IPS-18c (cell line): Measurements from ENCODE around the gene LTA4H.

ENCODE experiments used
- H3K4me3 ChIP-seq: 2 replicates; pipeline ENCODE4 v1.7.0; 2013; ENCODE audit warnings: low read depth, mild to moderate bottlenecking, low read length, moderate library complexity; ENCODE audit not compliant: insufficient read depth
- H3K9me3 ChIP-seq: one replicate; pipeline ENCODE4 v1.6.1; 2013; ENCODE audit warnings: mild to moderate bottlenecking, low read length, moderate library complexity; ENCODE audit not compliant: control insufficient read depth, insufficient read depth

LTA4H gene

DNA sequence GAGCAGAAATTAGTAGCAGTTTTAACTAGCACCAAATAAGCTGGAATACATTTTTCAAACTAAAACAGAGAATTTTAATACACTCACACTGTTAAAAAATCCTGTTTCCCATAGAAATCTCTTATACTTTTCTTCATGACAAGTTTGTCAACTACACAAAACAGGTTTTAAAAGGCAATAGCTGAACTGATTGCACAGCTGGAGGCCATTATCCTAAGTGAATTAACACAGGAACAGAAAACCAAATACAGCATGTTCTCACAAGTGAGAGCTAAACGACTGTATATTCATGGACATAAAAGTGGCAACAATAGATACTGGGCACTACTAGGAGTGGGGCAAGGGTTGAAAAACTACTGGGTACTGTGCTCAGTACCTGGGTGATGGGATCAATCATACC, 27.7 kb downstream of the LTA4H start:
- H3K9me3 ChIP-seq: peaks cover 2% of the 10 kb centered on the region
- H3K4me3 ChIP-seq: no peak overlapping the region

DNA sequence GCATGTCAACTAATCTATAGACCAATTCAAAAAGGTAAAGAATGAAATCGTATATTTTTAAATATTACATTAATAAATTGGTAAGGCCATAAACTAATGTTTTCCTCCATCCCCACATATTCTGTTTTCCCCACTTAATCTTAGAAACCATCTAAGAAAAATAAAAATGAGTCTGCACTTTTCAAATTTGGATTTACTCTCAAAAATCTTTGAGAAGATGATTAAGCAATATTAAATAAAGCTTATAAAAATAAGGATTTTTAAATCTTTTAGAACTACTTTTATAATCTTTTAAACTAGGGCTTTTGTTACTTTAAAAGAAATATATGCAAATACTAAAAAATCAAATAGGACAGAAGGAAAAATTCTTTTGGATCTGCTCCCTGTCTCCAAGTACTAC, 28.7 kb downstream of the LTA4H start:
- no peaks in the 10 kb centered on the region for H3K9me3 ChIP-seq
- H3K4me3 ChIP-seq: no peak overlapping the region

DNA sequence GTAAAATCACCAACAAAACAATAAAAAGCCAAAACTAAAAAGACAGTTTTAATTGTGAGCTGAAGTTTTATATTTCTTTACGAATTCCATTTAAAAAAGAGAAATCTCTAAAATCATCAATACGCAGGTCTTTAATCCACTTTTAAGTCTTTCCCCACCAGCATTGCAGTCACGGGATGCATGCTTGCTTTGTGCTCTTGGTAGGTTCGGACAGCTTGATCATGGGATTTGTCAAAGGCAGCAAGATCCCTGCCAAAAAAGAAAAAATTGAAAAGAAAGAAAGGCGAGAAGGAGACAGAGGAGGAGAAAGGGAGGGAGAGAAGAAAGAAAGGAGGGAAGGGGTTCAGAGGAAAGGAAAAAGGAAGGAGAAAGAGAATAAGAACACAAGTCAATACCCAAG, 34.5 kb downstream of the LTA4H start:
- Histone ChIP-seq H3K9me3 (no peaks in the 10 kb centered on the region), H3K4me3 (no peak overlapping the region)

DNA sequence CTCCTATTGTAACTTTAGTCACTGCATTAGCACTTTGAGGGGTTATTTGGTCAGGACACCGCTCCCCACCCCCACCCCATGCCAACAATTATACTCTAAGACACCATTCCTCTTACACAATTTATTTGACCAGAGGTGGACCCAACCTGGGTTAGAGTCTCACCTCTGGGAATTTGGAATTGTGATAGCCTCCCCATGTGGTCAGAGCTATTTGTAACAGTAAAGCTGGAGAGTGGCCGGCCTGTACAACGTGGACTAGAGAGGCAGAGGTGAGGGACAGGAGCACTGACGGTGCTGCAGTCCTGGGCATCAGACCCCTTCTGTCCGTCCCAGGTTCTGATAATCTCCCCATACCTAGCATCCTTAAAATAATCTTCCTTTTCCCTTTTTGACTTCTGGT, 35.9 kb downstream of the LTA4H start:
- H3K4me3 ChIP-seq: no peak overlapping the region

DNA sequence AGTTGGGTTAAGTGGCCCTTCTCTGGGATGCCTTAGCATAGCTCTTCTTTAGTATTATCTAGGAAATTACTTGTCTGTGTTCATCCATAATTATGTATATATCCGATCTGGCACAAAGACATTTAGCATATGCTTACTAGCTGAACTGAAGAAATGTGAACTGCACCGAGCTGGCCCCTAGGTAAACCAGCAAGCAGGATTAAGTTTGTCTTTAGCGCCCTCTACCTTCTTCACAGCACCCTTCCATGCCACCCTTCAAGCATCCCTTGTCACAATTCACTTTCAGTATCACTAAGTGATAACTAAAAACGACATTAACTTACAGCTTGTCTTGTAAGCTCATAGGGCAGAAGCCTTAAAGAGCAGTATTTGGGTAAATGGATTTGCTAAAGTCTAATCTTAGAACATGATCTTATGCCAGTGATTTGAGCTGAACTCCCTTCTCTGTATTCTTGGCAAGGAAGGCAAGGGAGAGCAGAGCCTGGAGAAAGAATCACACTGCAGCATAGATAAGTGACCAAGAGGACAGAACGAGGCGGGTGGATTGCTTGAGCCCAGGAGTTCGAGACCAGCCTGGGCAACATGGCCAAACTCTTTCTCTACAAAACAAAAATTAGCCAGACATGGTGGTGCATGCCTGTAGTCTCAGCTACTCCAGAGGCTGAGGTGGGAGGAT, 36.6 kb downstream of the LTA4H start:
- H3K4me3 ChIP-seq: no peak overlapping the region
- no peaks in the 10 kb centered on the region for H3K9me3 ChIP-seq

More for the DNA sequence above, 35.9 kb downstream of the LTA4H start:
- H3K9me3 ChIP-seq: no peaks in the 10 kb centered on the region

DNA sequence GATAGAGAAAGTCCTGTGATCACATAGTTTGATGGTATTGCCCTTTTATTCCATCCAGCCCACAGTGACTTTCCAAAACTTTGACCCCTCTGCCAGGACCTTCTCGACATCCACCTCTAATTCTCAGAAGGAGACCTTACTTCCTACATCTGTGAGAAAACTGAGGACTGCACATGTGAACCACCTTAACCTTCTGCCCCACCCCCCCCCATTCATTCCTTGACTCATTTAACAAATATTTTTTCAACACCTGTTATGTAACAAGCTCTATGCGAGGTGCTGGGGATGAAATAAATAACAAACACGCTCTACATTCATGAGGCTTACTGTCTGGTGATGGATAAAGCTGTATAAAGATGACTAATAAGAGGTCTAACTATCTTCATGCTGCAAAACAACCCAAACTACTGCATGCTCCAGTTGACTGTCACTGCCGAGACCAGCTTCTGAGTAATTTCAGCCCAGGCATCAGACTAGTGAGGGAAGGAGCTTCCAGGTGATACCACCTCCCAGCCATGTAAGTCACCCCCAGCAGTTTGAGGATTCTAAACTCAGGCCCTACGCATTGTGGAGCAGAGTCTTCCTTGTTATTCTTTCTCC, 37.4 kb downstream of the LTA4H start:
- no peak overlapping the region for H3K4me3 ChIP-seq
- H3K9me3 ChIP-seq: no peaks in the 10 kb centered on the region

DNA sequence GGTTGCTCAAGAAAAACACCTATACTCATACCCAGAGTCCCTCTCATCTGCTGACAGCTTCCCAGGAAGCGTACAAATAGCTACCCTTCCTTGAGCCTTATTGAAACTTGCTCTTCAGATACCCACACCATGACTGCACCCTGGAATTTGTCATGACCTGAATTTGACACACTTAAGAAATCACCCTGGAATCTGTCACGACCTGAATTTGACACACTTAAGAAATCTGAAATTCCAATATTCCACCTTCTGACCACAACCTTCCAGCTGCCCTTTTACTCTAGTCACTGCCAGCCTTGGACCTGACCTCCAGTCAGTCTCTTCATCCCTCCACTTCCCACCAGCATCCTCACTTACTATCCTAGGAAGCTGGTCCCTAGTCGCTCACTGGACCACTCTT, 38.1 kb downstream of the LTA4H start:
- Histone ChIP-seq H3K9me3 (no peaks in the 10 kb centered on the region), H3K4me3 (no peak overlapping the region)

DNA sequence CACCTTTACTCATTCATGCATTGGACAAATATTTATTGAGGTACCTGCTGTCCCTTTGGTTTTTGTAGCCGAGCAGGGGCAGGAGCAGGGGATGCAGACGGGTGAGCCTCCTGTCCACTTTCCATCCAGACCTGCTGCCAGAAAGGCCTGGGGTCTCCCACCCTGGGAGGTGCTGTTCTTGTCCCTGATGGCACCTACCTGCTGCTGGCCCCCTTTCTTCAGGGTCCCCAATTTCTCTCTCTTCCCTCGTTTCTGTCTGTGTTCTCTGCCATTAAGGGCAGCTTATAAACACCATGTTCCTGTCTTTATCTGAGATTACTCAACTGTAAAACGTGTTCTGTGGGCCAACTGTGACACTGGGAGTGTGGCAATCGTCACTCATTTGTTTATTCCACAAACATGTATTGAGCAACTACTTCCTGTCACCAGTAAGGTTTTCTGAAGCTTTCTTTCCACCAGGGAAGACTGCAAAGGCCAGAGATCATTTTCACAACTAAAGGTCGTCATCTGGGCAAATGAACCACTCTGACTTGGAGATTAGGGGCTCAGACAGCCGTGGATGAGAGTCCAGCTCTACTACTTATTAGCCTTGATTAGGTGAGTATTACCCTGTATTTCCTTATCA, 39.2 kb downstream of the LTA4H start, which contains the start of gene HAL:
HAL (minus strand) TSS at position 311 of the 625 bp plus-strand sequence. CDS start 434 bp downstream, outside the sequence.
- Histone ChIP-seq H3K4me3 (no peak within 1 kb of the TSS), H3K9me3 (no peaks in the 10 kb centered on the region)

DNA sequence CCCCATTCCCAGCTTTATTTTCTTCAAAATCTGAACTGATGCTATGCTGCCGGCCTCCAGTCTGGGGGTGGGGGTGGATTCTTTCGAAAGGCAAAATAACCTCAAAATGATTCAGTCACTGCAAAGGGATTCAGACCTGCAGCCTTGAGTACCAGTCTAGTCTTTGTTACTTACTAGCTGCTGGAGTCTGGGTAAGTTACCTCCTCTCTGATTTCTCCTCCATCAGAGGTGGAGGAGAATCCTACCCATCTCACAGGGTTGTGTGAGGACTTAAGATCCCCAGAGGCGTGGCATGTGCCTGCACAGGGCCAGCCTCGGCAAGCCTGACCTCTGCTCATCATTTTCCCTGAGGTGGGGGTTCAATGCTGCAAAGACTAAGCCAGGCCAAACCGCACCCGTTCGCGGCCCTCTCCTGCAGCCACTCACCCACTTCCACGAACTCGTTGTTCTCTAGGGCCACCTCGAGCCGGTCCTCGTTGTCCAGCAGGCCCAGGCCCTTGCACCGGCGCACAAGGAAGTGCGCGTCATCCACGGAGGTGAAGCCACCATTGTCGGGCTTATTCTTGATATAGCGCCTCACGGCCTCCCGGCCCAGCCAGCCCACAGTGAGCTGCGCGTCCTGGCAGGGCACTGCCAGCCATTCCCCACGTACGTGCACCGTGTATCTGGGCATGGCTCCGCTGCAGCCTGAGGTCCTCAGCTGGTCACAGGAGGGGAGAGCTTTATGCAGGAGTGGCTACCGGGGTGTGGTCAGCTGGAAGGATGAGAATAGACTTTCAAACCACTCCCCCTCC, 40.0 kb downstream of the LTA4H start:
- Histone ChIP-seq H3K4me3 (no peak overlapping the region), H3K9me3 (no peaks in the 10 kb centered on the region)

DNA sequence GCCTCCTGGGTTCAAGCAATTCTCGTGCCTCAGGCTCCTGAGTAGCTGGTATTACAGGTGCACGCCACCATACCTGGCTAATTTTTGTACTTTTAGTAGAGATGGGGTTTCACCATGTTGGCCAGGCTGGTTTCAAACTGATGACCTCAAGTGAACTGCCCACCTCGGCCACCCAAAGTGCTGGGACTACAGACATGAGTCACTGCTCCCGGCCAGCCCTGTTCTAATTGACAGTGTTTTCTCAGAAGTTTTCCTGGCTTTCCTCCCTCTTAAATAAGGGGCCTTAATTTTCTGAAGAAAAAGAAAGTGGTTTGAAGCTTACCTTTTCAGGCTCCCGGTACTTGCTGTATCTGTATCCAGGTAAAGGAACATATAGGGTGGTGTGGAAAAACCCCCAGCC, 40.9 kb downstream of the LTA4H start:
- H3K4me3 ChIP-seq: no peak overlapping the region
- no peaks in the 10 kb centered on the region for H3K9me3 ChIP-seq

DNA sequence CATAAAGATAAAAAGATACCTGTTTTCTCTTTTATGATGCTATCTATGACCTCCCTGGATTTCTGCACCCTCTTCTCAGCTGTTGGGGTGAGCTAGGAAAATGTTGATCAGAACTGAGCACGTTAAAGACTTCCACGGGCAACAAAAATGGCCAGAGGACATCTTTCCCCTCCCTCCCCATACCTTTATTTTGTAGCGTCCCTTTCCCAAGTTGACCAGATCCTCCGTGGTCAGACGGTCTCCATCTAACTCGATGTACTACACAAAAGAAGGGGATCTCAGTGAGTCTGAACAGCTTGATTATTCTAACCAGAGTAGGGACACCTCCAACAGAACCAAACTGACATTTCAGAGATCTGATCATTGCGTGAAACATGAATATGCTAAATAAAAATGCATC, 41.5 kb downstream of the LTA4H start:
- no peaks in the 10 kb centered on the region for H3K9me3 ChIP-seq
- no peak overlapping the region for H3K4me3 ChIP-seq

DNA sequence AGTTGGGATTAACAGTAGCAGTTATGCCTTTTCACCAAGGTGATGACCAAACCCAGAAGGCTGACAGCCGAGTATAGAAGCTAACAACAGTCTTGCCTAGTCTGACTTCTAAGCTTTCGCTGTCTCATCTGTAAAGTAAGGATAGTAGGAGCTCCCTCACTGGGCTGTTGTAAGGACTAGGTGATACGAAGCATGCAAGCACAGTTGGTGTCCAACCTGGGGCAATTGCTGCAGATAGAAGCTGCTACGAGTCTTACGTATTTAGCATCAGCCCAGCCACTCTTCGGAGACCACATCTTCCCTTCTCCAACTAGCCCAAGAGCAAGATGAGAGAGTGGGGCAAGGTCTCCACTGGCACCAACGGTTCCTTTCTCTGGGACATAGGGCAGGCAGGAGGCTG, 45.3 kb downstream of the LTA4H start:
- H3K9me3 ChIP-seq: no peaks in the 10 kb centered on the region

DNA sequence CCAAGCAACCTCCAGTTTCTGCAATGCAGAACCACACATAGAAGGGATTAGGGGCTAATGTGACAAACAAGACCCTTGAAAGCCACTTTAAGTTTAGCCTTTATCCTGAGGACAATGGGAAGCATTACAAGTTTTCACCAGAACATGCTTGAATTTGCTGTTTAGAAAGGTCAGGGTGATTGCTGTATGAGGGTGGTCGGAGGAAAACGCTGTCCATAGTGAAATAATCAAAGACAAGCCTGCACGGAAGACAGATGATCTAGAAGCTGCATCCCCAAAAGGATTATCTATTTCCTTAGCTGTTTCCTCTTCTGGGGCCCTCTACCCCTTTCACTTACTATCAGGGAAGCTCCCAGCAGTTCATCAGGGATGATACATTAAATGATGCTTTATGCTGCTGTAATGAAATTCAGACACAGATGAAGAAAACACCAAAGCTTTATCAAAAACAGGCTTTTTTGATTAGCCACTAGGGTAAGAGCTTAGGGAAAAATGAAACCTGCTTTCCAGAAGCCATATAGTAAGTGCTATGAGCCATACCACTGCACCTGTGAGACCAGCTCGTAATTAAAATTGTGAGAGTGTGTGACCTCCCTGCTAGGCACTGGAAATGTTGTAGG, 45.8 kb downstream of the LTA4H start:
- Histone ChIP-seq H3K9me3 (no peaks in the 10 kb centered on the region), H3K4me3 (no peak overlapping the region)

More for the DNA sequence above, 45.3 kb downstream of the LTA4H start:
- H3K4me3 ChIP-seq: no peak overlapping the region

DNA sequence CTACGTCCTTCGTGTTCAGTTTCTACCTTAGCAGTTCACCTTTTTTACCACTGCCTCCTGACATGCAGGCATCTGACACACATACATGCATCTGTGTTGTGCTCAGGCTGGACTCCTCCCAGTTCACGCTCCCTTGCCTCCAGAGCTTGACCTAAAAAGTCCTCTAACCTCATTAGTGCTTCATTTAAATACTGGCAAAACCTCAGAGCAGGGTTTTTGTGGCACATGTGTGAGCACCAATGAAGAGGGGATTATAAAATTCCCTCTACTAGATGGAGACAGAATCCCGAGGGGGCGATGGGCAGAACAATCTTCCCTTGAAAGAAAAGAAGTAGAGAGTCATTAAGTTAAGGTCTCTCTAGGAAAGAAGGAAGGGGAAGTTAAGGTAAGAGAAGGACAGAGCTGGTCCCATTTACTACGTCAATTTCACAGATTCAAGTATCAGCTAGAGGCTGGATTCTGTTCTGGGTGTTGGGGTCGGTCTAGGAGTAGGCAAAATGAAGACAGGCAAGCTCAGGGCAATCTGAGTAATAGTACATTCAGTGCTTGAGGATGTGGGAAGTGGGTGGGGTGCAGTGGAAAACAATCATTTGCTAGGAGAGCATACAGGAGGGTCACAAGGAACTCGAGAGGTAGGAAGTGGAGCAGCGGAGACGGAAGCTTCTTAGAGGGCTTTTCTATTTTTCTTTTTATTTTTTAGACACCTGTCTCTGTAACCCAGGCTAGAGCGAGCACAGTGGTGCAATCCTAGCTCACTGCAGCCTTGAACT, 46.7 kb downstream of the LTA4H start:
- Histone ChIP-seq H3K9me3 (no peaks in the 10 kb centered on the region), H3K4me3 (no peak overlapping the region)

DNA sequence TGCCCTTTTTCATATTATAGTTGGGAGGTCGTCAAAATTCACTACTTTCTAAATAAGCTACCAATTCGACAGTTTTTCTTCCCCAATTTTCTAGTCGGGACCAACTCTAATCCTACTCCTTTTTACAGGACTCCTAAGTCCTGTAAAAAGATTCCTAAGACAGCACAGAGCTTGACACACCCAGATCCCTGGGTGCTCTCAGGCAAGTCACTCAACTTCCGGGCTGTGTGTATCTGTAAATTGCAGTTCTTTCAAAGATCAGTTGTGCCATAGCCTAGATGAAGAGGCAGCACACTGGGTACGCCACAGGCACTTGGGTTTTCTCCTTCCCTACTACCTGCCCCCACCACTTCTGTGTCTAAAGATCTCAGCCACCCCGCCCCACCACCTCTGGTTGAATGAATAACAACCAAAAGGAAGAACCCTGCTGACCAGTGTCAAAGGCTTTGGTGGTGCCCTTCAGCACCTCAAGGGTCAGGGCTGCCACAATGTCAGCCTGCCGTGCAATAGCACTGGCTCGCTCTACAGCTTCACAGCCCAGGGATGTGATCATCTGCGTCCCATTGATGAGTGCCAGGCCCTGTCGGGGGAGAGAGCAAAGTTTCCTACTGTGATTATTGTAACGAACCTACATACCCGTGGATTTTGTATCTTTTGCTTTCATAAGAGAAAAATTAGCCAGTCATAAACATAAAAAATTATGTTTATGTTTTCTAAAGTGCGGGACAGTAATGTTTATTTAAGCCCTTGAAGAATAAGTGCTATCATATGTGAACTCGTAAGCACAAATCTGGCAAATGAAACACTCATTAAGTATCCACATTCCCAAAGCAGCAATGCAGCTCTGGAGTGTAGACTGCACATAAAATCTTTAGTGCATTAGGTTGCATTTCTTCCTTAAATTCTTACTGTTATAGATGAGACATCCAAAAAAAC, 48.5 kb downstream of the LTA4H start:
- H3K4me3 ChIP-seq: no peak overlapping the region
- H3K9me3 ChIP-seq: no peaks in the 10 kb centered on the region

DNA sequence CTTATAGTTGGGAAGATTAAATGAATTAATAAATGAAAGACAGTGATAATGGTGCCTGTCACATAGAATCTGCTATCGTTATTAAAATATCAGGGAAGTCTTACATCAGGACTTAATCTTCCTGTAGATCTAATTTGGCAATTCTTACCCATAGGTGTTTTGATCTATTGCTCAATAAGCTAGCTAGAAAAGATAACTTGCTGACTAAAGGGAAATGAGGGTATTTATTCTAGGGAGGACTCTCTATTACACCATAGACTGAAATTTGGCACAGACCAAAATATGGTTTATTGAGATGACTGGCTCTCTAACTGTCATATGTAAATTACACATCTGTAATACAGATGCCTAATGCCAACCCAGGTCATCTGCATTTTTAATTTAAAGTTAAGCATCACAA, 50.7 kb downstream of the LTA4H start:
- H3K4me3 ChIP-seq: no peak overlapping the region
- no peaks in the 10 kb centered on the region for H3K9me3 ChIP-seq
